SU-DHL-6 (cell line): ENCODE measurements around the gene MAMDC4.
"Not testable (repeated sequence)": the region's sequence is repeated elsewhere in the genome, so short reads cannot be mapped to it uniquely, and the experiment has no call there.

Source experiments
- H2AFZ ChIP-seq: fragments of 200-600 bp; sonication (generic); 2 replicates; pipeline ENCODE4 v1.6.1; 2014; ENCODE audit warnings: low read depth, mild to moderate bottlenecking, moderate library complexity, mixed read lengths, antibody characterized with exemption, low read length; ENCODE audit not compliant: severe bottlenecking
- H3F3A ChIP-seq: fragments of 200-600 bp; shearing (Covaris generic); 2 replicates; pipeline ENCODE4 v1.6.0; 2016; ENCODE audit warnings: antibody characterized with exemption, mild to moderate bottlenecking; ENCODE audit not compliant: insufficient read depth
- H3K27ac ChIP-seq: fragments of 200-600 bp; sonication (generic); 2 replicates; pipeline ENCODE4 v1.5.1; 2016; ENCODE audit warnings: low read depth, mild to moderate bottlenecking, low read length, moderate library complexity, mixed read lengths
- H3K27me3 ChIP-seq: fragments of 200-600 bp; sonication (generic), shearing (Covaris generic); 2 replicates; pipeline ENCODE4 v1.6.0; 2014; ENCODE audit warnings: mild to moderate bottlenecking, low read length
- H3K36me3 ChIP-seq: fragments of 200-600 bp; sonication (generic); 2 replicates; pipeline ENCODE4 v1.6.1; 2014; ENCODE audit warnings: mild to moderate bottlenecking, low read length, mixed read lengths
- H3K4me2 ChIP-seq: fragments of 300-600, 200-600 bp; shearing (Covaris generic), sonication (generic); 2 replicates; pipeline ENCODE4 v1.6.0; 2014; ENCODE audit warnings: low read length, low read depth, mild to moderate bottlenecking; ENCODE audit not compliant: poor library complexity, severe bottlenecking
- H3K4me3 ChIP-seq: fragments of 200-600 bp; sonication (generic); 2 replicates; pipeline ENCODE4 v1.5.1; 2014; ENCODE audit warnings: antibody characterized with exemption, low read length, mild to moderate bottlenecking, mixed read lengths; ENCODE audit not compliant: insufficient read depth, poor library complexity, severe bottlenecking
- H3K79me2 ChIP-seq: fragments of 200-600 bp; sonication (generic); 2 replicates; pipeline ENCODE4 v1.6.1; 2014; ENCODE audit warnings: mild to moderate bottlenecking, low read length, moderate library complexity; ENCODE audit not compliant: insufficient read depth
- H3K9ac ChIP-seq: fragments of 200-600 bp; sonication (generic); 2 replicates; pipeline ENCODE4 v1.7.0; 2014; ENCODE audit warnings: mild to moderate bottlenecking, low read length
- H3K9me2 ChIP-seq: fragments of 200-600 bp; sonication (generic); replicated peaks from 2 replicates; pipeline ENCODE4 v1.6.1; 2014; ENCODE audit warnings: low read length; ENCODE audit not compliant: insufficient read depth
- H3K9me3 ChIP-seq: fragments of 200-600 bp; sonication (generic); 2 replicates; pipeline ENCODE4 v1.6.1; 2014; ENCODE audit warnings: low read length, mixed read lengths; ENCODE audit not compliant: insufficient read depth
- H4K20me1 ChIP-seq: fragments of 200-600 bp; sonication (generic); 2 replicates; pipeline ENCODE4 v1.6.1; 2014; ENCODE audit warnings: low read depth, mild to moderate bottlenecking, antibody characterized with exemption, low read length, moderate library complexity, mixed read lengths
- CTCF ChIP-seq: fragments of 200-600 bp; sonication (generic); IDR thresholded peaks from one replicate; pipeline ENCODE4 v1.5.1; 2017; ENCODE audit warnings: antibody characterized with exemption, mild to moderate bottlenecking, low read length, moderate library complexity; ENCODE audit not compliant: insufficient read depth, poor library complexity, severe bottlenecking
- EZH2phosphoT487 ChIP-seq: fragments of 200-600 bp; sonication (generic), shearing (Covaris generic); conservative IDR thresholded peaks from 2 replicates; pipeline ENCODE4 v1.6.1; 2018; ENCODE audit warnings: mild to moderate bottlenecking, antibody characterized with exemption, low read length, moderate library complexity, mixed read lengths

The MAMDC4 gene

DNA sequence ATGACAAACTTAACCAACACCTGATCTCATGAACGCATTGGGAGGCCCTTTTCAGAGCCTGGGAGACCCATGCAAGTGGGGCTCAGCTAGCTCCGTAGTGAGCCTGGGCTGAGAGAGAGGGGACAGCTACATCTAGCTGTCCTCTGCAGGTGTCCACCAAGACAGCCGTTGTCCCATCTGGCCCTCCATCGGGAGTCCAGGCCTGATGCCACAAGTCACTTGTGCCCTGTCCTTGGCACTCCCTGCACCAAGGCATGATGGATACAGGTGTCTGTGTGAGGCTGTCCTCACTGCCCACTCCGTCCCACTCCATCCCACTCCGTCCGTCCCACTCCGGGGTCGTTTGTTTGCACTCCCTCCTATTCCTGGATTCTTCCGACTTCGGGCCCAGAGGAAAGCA is 16.5 kb downstream of the MAMDC4 start:
- H3K4me3 ChIP-seq = no peak overlapping the region
- no peak overlapping the region for H3K4me2 ChIP-seq
- no peaks in the 10 kb centered on the region for H3K27me3 ChIP-seq
- TF ChIP-seq CTCF (no peak), EZH2phosphoT487 (no peak)
- H3K27ac ChIP-seq = no peak overlapping the region
- peaks cover 11% of the 10 kb centered on the region; the same call in 1 of the 2 replicates for H3K79me2 ChIP-seq
- H3K9me2 ChIP-seq = no peaks in the 10 kb centered on the region
- H3F3A ChIP-seq = peaks cover 5% of the 10 kb centered on the region; the same call in 1 of the 2 replicates
- H3K9me3 ChIP-seq = peaks cover 9% of the 10 kb centered on the region; the same call in 1 of the 2 replicates
- no peak overlapping the region for H3K9ac ChIP-seq
- no peaks in the 10 kb centered on the region for H4K20me1 ChIP-seq
- H3K36me3 ChIP-seq = no peaks in the 10 kb centered on the region
- no peak overlapping the region for H2AFZ ChIP-seq

DNA sequence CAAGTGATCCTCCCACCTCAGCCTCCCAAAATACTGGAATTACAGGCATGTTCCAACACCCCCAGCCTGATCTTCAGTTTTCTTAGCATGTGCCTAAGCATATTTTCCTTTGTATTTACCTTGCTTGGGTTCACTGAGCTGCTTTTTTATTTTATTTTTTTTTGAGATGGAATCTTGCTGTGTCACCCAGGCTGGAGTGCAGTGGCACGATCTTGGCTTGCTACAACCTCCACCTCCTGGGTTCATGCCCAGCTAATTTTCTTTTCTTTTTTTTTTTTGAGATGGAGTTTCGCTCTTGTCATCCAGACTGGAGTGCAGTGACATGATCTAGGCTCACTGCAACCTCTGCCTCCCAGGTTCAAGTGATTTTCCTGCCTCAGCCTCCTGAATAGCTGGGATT is 17.5 kb downstream of the MAMDC4 start:
- not testable (repeated sequence) for H4K20me1 ChIP-seq, H3K4me3 ChIP-seq, H3K27me3 ChIP-seq, H3K9me3 ChIP-seq, H3K9me2 ChIP-seq, H3K9ac ChIP-seq, H3K36me3 ChIP-seq, H3F3A ChIP-seq, H2AFZ ChIP-seq, H3K27ac ChIP-seq, H3K4me2 ChIP-seq
- peaks cover 11% of the 10 kb centered on the region; the same call in 1 of the 2 replicates for H3K79me2 ChIP-seq

- no peaks in the 10 kb centered on the region for H3K79me2 ChIP-seq
Measured at GRCh38 chr9:136875155-136875554, 23.0 kb downstream of the MAMDC4 start.

GRCh38 chr9:136876476-136876875 is 24.3 kb downstream of the MAMDC4 start:
- TF ChIP-seq EZH2phosphoT487 = no peak
- TF ChIP-seq CTCF = no peak
- H3K27ac ChIP-seq = no peak overlapping the region
- H3K27me3 ChIP-seq = no peaks in the 10 kb centered on the region
- H3K36me3 ChIP-seq = no peaks in the 10 kb centered on the region
- H3F3A ChIP-seq = no peaks in the 10 kb centered on the region
- H3K9ac ChIP-seq = no peak overlapping the region
- H3K79me2 ChIP-seq = no peaks in the 10 kb centered on the region
- H3K4me3 ChIP-seq = no peak overlapping the region
- no peaks in the 10 kb centered on the region for H3K9me2 ChIP-seq
- H3K4me2 ChIP-seq = no peak overlapping the region
- H2AFZ ChIP-seq = no peak overlapping the region
- no peaks in the 10 kb centered on the region for H4K20me1 ChIP-seq
- peaks cover 9% of the 10 kb centered on the region; the same call in 1 of the 2 replicates for H3K9me3 ChIP-seq

More at GRCh38 chr9:136875155-136875554, 23.0 kb downstream of the MAMDC4 start:
- Histone ChIP-seq H3K4me3 (no peak overlapping the region), H3K9ac (no peak overlapping the region), H3K9me2 (no peaks in the 10 kb centered on the region), H3K27me3 (no peaks in the 10 kb centered on the region), H3K9me3 (peaks cover 9% of the 10 kb centered on the region; the same call in 1 of the 2 replicates), H2AFZ (no peak overlapping the region), H3K4me2 (no peak overlapping the region), H4K20me1 (no peaks in the 10 kb centered on the region), H3F3A (no peaks in the 10 kb centered on the region), H3K36me3 (no peaks in the 10 kb centered on the region), H3K27ac (no peak overlapping the region)
- TF ChIP-seq CTCF (no peak), EZH2phosphoT487 (no peak)
